ENCODE measurements around the gene THTPA.
"Not testable (repeated sequence)": the region's sequence is repeated elsewhere in the genome, so short reads cannot be mapped to it uniquely, and the experiment has no call there.

Gene THTPA

GRCh38 chr14:23605931-23606585 is 50.0 kb downstream of the THTPA start:
- Mint-ChIP-seq H3K27ac (no peak overlapping the region), H3K4me3 (no peak overlapping the region), H3K9me3 (peaks cover 7% of the 10 kb centered on the region), H3K4me1 (no peaks in the 10 kb centered on the region), H3K36me3 (ENCODE audit: low read depth) (no peaks in the 10 kb centered on the region), H3K27me3 (ENCODE audit: low read depth, poor library complexity) (peaks cover 51% of the 10 kb centered on the region)
- DNase-seq: no peak
- TF ChIP-seq, protein P1, sequence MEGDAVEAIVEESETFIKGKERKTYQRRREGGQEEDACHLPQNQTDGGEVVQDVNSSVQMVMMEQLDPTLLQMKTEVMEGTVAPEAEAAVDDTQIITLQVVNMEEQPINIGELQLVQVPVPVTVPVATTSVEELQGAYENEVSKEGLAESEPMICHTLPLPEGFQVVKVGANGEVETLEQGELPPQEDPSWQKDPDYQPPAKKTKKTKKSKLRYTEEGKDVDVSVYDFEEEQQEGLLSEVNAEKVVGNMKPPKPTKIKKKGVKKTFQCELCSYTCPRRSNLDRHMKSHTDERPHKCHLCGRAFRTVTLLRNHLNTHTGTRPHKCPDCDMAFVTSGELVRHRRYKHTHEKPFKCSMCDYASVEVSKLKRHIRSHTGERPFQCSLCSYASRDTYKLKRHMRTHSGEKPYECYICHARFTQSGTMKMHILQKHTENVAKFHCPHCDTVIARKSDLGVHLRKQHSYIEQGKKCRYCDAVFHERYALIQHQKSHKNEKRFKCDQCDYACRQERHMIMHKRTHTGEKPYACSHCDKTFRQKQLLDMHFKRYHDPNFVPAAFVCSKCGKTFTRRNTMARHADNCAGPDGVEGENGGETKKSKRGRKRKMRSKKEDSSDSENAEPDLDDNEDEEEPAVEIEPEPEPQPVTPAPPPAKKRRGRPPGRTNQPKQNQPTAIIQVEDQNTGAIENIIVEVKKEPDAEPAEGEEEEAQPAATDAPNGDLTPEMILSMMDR (IDR thresholded peaks at IDR 0.05): no peak

DNA sequence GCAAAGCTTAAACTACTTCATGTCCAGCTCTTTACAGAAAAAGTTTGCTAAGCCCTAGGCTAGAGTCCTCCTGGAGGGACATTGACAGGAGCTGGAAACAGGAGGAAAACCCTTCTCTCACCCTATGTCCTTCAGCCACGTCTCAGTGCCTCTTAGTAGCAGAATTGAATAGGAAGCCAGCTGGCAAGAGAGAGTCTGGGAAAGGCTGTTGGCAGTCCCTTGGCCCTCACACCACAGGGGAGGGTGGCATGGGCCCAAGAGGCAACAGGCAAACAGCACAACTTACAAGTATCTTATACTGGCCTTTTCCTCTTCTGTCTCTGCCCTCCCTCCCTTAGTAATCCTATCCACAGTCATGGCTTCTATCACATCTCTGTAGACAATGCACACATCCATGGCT is 52.4 kb downstream of the THTPA start:
- Mint-ChIP-seq H3K4me1 (no peaks in the 10 kb centered on the region), H3K27ac (no peak overlapping the region), H3K4me3 (no peak overlapping the region), H3K36me3 (ENCODE audit: low read depth) (no peaks in the 10 kb centered on the region), H3K9me3 (peaks cover 7% of the 10 kb centered on the region), H3K27me3 (ENCODE audit: low read depth, poor library complexity) (peaks cover 65% of the 10 kb centered on the region)
- TF ChIP-seq, protein P1 (IDR thresholded peaks at IDR 0.05): no peak
- no peak for DNase-seq

DNA sequence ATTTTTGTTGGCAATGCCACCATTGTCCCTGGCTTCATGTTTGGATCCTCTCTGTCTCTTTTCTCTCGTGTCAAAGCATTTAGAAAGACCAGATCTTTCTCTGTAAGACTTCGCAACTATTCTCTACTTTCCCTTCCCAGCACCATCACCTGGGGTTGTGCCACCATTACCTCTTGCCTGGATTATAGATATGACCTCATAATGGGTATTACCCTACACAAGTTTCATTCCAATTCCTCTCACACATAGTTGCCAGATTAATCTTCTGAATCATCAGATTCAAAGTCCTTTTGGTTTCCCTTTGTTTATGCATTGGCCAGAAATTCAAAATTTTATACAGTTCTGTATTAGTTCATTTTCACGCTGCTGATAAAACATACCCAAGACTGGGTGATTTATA is 52.9 kb downstream of the THTPA start:
- no peak for DNase-seq
- Mint-ChIP-seq H3K27me3 (ENCODE audit: low read depth, poor library complexity) (peaks cover 71% of the 10 kb centered on the region), H3K36me3 (ENCODE audit: low read depth) (no peaks in the 10 kb centered on the region), H3K27ac (no peak overlapping the region), H3K4me3 (no peak overlapping the region), H3K9me3 (peaks cover 7% of the 10 kb centered on the region), H3K4me1 (peaks cover 3% of the 10 kb centered on the region)
- TF ChIP-seq, protein P1 (IDR thresholded peaks at IDR 0.05): no peak

GRCh38 chr14:23609411-23610089 is 53.5 kb downstream of the THTPA start:
- not testable (repeated sequence) for DNase-seq; H3K36me3 Mint-ChIP-seq (ENCODE audit: low read depth); H3K4me3 Mint-ChIP-seq; H3K4me1 Mint-ChIP-seq; H3K27ac Mint-ChIP-seq; H3K9me3 Mint-ChIP-seq
- H3K27me3 Mint-ChIP-seq (ENCODE audit: low read depth, poor library complexity): peaks cover 76% of the 10 kb centered on the region

Data from nephron progenitor cell (in vitro differentiated cells).